Body of pancreas (tissue), 4 donors: ENCODE data around the gene GPR17. TPM values are rescaled to one million over a fixed set of nuclear protein-coding genes. Genes with fewer than 3 reads are reported as not detected.

Source experiments
- ATAC-seq: fragments of 150-250 bp; one replicate; pipeline ENCODE4 v1.9.1; 2016
- DNase-seq, 4 donors: peaks; one replicate each; pipeline ENCODE4 v3.0.0-alpha.2; 2019
- H3K27ac ChIP-seq, 4 donors: fragments of 200-600 bp; sonication (generic); 1 replicate in 3 of 4; 2 replicates in 1 of 4; pipeline versions ENCODE4 v1.5.1 to v1.6.1; 2016 to 2019; ENCODE audit warnings: mild to moderate bottlenecking in 1 of 4, mixed read lengths in 1 of 4, moderate library complexity in 1 of 4
- H3K27me3 ChIP-seq, 2 donors: fragments of 200-600 bp; sonication (generic); one replicate each; pipeline ENCODE4 v1.6.0; 2016; ENCODE audit warnings: mild to moderate bottlenecking in 1 of 2
- H3K36me3 ChIP-seq, 2 donors: fragments of 200-600 bp; sonication (generic); replicated peaks in 1 of 2; 2 replicates each; pipeline ENCODE4 v1.5.1; 2016; ENCODE audit warnings: low read depth in 2 of 2; ENCODE audit not compliant: insufficient read depth in 1 of 2
- H3K4me1 ChIP-seq: fragments of 200-600 bp; sonication (generic); one replicate; pipeline ENCODE4 v1.6.0; 2016
- H3K4me3 ChIP-seq, 2 donors: fragments of 200-600 bp; sonication (generic); 1 replicate in 1 of 2; 2 replicates in 1 of 2; pipeline ENCODE4 v1.5.1; 2016 to 2019
- H3K9me3 ChIP-seq, 3 donors: fragments of 200-600 bp; sonication (generic); 1 replicate in 2 of 3; 2 replicates in 1 of 3; pipeline ENCODE4 v1.5.1; 2016
- POLR2A ChIP-seq, 3 donors: fragments of 450-650 bp; IDR thresholded peaks; one replicate each; pipeline ENCODE4 v1.6.1; 2016; ENCODE audit warnings: antibody characterized with exemption in 3 of 3, mild to moderate bottlenecking in 2 of 3
- WGBS, 2 donors: methylation state at CpG; one replicate each; pipeline ENCODE4 v1.1.5; 2017; 5-methylcytosine and 5-hydroxymethylcytosine counted together
- intact Hi-C: fragments of 100-400 bp; cut with DNase I; formaldehyde crosslinking; loops from one replicate; pipeline ENCODE4 v1.15.1; 2023
- total RNA-seq, 2 donors: library from RNA; depleted of rRNA; stranded (reverse); fragments of >200 nt; gene quantifications; one replicate each; pipeline ENCODE4 v1.1.0, GENCODE V29; 2016
- TF ChIP-seq, protein P1 (sequence below), 7 experiments: fragments of 450-650 bp in 4 of 7; fragments of 200-600 bp in 3 of 7; sonication (generic) in 3 of 7; IDR thresholded peaks; one replicate each; pipeline ENCODE4 v1.5.1; 2016 to 2019; ENCODE audit warnings: antibody characterized with exemption in 7 of 7

GPR17 gene
- total RNA-seq, 2 donors from 2014 or later: 0.26 TPM; not detected in 1

DNA sequence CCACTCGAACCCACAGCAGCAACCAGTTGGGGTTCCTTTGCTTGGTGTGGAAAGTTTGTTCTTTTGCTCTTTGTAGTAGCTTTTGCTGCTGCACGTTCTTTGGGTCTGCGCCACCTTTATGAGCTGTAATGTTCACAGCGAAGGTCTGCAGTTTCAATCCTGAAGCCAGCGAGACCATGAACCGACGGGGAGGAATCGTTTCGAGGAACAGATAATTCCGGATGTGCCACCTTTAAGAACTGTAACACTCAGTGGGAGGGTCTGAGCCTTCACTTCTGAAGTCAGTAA, 14.3 kb downstream of the GPR17 start:
- ATAC-seq (no peak), DNase-seq (no peak)
- WGBS, 2 donors: 83 to 85% methylated on average over 10 of the region's 10 CpGs
- H3K4me3 ChIP-seq: no peak overlapping the region
- H3K9me3 ChIP-seq: no peaks in the 10 kb centered on the region
- H3K27me3 ChIP-seq: peaks cover 0 to 12% of the 10 kb centered on the region in 2 donors
- H3K36me3 ChIP-seq: no peaks in the 10 kb centered on the region
- TF ChIP-seq POLR2A (IDR thresholded peaks at IDR 0.05): no peak
- TF ChIP-seq, protein P1, sequence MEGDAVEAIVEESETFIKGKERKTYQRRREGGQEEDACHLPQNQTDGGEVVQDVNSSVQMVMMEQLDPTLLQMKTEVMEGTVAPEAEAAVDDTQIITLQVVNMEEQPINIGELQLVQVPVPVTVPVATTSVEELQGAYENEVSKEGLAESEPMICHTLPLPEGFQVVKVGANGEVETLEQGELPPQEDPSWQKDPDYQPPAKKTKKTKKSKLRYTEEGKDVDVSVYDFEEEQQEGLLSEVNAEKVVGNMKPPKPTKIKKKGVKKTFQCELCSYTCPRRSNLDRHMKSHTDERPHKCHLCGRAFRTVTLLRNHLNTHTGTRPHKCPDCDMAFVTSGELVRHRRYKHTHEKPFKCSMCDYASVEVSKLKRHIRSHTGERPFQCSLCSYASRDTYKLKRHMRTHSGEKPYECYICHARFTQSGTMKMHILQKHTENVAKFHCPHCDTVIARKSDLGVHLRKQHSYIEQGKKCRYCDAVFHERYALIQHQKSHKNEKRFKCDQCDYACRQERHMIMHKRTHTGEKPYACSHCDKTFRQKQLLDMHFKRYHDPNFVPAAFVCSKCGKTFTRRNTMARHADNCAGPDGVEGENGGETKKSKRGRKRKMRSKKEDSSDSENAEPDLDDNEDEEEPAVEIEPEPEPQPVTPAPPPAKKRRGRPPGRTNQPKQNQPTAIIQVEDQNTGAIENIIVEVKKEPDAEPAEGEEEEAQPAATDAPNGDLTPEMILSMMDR (IDR thresholded peaks at IDR 0.05): no peak
- H3K4me1 ChIP-seq: peaks cover 4% of the 10 kb centered on the region
- peak overlapping the region in 1 of 4 donors; percentile 44 for H3K27ac ChIP-seq
- intact Hi-C loops: no loop called here

DNA sequence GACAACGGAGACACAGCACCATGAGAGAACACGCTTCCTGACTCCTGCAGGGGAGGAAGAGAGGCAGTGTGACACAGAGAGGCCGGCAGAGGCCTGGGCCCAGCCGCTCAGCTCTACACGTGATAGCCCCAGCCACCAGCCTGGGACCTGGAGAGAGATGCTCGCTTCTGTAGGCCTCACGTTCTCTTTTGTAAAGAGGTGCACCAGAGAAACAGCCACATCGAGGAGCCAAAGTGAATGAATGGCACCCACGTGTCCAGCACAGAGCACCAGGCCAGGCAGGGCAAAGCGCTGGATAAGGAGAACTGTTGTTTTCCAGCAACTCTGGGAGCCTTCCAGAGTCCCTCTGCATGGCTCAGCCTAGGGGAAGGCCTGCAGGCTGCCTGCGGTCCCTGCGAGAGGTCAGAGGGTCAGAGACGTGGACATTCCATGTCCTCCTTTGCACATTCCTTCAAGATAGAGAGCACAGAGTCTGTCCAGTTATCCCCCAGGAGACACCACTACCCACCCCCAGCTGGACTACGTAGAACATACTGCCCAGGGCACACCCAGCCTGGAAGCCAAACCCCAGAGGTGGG, 15.2 kb downstream of the GPR17 start:
- Histone ChIP-seq H3K4me1 (peaks cover 4% of the 10 kb centered on the region), H3K27me3 (peaks cover 0 to 12% of the 10 kb centered on the region in 2 donors), H3K36me3 (no peaks in the 10 kb centered on the region), H3K4me3 (no peak overlapping the region), H3K9me3 (no peaks in the 10 kb centered on the region), H3K27ac (peak overlapping the region in 2 of 4 donors; percentile 39)
- intact Hi-C loops: no loop called here
- TF ChIP-seq POLR2A (IDR thresholded peaks at IDR 0.05): no peak
- TF ChIP-seq, protein P1 (IDR thresholded peaks at IDR 0.05): no peak
- ATAC-seq (no peak), DNase-seq (peak in 1 of 4 donors; percentile 25)
- WGBS, 2 donors: 77 to 79% methylated on average over 8 to 14 of the region's 14 CpGs

DNA sequence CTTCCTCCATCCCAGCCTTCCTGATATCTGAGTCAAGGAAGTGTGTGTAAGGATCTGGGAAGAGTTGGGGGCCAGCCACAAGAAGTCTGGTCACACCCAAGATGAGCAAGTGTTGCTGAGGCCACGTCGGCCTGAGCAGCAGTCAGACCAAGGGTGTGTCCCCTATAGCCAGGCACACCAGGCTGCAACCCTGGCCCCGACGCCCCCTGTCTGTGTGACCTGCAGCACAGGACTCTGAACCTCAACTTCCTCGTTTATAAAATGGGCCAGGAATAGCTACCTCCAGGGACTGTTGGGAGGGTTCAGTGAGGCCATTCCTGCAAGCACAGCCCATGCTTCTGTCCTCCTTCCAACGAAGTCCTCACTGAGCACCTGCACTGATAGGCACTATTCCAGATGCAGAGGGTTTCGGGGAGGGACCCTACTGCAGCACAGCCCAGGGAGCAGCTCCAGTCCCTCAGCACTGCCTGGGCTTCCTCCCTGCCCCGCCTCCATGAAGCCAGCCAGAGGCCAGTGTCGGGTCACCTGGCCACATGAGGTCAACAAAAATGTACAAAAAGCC, 16.1 kb downstream of the GPR17 start:
- WGBS, 2 donors: 46% methylated on average over 9 of the region's 9 CpGs; no CpG with 5 or more reads in 1 of the 2 donors
- H3K4me1 ChIP-seq: peaks cover 4% of the 10 kb centered on the region

DNA sequence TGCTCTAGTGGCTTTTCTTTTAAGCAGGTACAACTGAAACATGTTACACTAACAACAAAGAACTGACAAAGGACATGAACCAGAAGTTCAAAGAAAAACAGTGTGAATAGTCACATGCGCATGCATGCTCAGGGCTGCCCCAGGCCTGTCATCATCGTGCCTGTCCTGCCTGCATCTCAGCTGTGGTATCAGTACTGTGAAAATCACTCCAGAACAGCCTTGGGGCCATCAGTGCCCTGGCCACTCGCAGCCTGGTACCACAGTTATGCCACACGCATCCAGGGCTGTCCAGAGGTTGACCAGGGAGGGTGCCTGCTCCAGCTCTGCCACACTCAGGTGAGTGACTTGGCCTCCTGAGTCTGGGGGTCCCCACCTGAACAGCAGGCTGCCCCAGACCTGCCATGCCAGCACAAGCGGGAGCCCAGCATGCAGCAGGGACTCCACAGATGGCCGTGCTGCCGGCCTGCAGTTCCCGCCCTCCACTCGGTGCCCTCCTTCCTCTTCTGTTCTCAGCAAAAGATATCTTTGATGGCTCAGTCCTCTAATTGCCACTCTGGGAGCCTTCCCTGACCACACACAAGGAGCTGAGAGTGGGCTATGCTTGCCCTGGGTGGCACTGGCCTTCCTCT, 17.1 kb downstream of the GPR17 start:
- peaks cover 0 to 12% of the 10 kb centered on the region in 2 donors for H3K27me3 ChIP-seq
- ATAC-seq (no peak), DNase-seq (no peak)
- WGBS, 2 donors: 88 to 89% methylated on average over 9 of the region's 9 CpGs
- TF ChIP-seq POLR2A (IDR thresholded peaks at IDR 0.05): no peak
- TF ChIP-seq, protein P1 (IDR thresholded peaks at IDR 0.05): no peak
- peaks cover 4% of the 10 kb centered on the region for H3K4me1 ChIP-seq
- no peak overlapping the region for H3K4me3 ChIP-seq
- peak overlapping the region in 2 of 4 donors; percentile 24 to 28 for H3K27ac ChIP-seq
- H3K9me3 ChIP-seq: no peaks in the 10 kb centered on the region
- intact Hi-C loops: no loop called here
- no peaks in the 10 kb centered on the region for H3K36me3 ChIP-seq

More for the DNA sequence above, 16.1 kb downstream of the GPR17 start:
- intact Hi-C loops: no loop called here
- H3K27ac ChIP-seq: no peak overlapping the region
- ATAC-seq (no peak), DNase-seq (no peak)
- H3K4me3 ChIP-seq: no peak overlapping the region
- no peaks in the 10 kb centered on the region for H3K36me3 ChIP-seq
- H3K9me3 ChIP-seq: no peaks in the 10 kb centered on the region
- TF ChIP-seq POLR2A (IDR thresholded peaks at IDR 0.05): no peak
- TF ChIP-seq, protein P1 (IDR thresholded peaks at IDR 0.05): no peak
- H3K27me3 ChIP-seq: peaks cover 0 to 12% of the 10 kb centered on the region in 2 donors
